PC-3 (cell line): Measurements from ENCODE around the gene HTR3D. TPM values are rescaled to one million over a fixed set of nuclear protein-coding genes. Genes with fewer than 3 reads are reported as not detected.
"Not testable (repeated sequence)": the region's sequence is repeated elsewhere in the genome, so short reads cannot be mapped to it uniquely, and the experiment has no call there.

Experiments
- ATAC-seq: fragments of 200-7000 bp; cut with Tn5 transposase; 2 replicates; pipeline ENCODE4 v1.9.1; 2020; ENCODE audit warnings: mild to moderate bottlenecking, moderate library complexity
- BruUV-seq: library from RNA; stranded (reverse); fragments of 400-500 nt; replicated peaks from 2 replicates; lab custom pipeline; 2021; lab: Mats Ljungman, UMichigan
- CTCF ChIA-PET: fragments of 300-600 bp; sonication (Branson Sonifier 250); formaldehyde crosslinking; loops from one replicate; lab custom pipeline; 2022; ENCODE audit warnings: antibody characterized with exemption; lab: Charles Lee
- POLR2A ChIA-PET: fragments of 300-600 bp; sonication (Branson Sonifier 250); formaldehyde crosslinking; loops from one replicate; lab custom pipeline; 2022; ENCODE audit warnings: antibody characterized with exemption; ENCODE audit not compliant: unreplicated experiment; lab: Charles Lee
- DNase-seq: peaks from one replicate; pipeline ENCODE4 v3.0.0-alpha.2; 2015
- H2AFZ ChIP-seq: fragments of 300-600 bp; sonication (generic); 2 replicates; pipeline ENCODE4 v1.6.0; 2016; ENCODE audit warnings: antibody characterized with exemption, low read length
- H3F3A ChIP-seq: fragments of 300-600 bp; sonication (generic); one replicate; pipeline ENCODE4 v1.6.0; 2017; ENCODE audit warnings: antibody characterized with exemption, low read length, control low read depth, mild to moderate bottlenecking; ENCODE audit not compliant: unreplicated experiment
- H3K27ac ChIP-seq: fragments of 300-600 bp; sonication (generic); 2 replicates; pipeline ENCODE4 v1.5.1; 2016; ENCODE audit warnings: mild to moderate bottlenecking, low read length
- H3K27me3 ChIP-seq: fragments of 300-600 bp; sonication (generic); 2 replicates; pipeline ENCODE4 v1.6.1; 2016; ENCODE audit warnings: low read length, mixed read lengths
- H3K36me3 ChIP-seq: fragments of 300-600 bp; sonication (generic); 2 replicates; pipeline ENCODE4 v1.6.1; 2016; ENCODE audit warnings: low read depth, mixed run types, low read length, mixed read lengths
- H3K4me1 ChIP-seq: fragments of 300-600 bp; sonication (generic); 2 replicates; pipeline ENCODE4 v1.5.1; 2016; ENCODE audit warnings: low read length; ENCODE audit not compliant: insufficient read depth
- H3K4me2 ChIP-seq: fragments of 300-600 bp; sonication (generic); 2 replicates; pipeline ENCODE4 v1.6.0; 2016; ENCODE audit warnings: low read length
- H3K4me3 ChIP-seq: fragments of 300-600 bp; sonication (generic); 2 replicates; pipeline ENCODE4 v1.5.1; 2016; ENCODE audit warnings: mild to moderate bottlenecking, low read length, mixed read lengths
- H3K79me2 ChIP-seq: fragments of 300-600 bp; sonication (generic); 2 replicates; pipeline ENCODE4 v1.6.1; 2017; ENCODE audit warnings: low read length, mixed read lengths
- H3K9ac ChIP-seq: fragments of 300-600 bp; sonication (generic); 2 replicates; pipeline ENCODE4 v1.6.0; 2016; ENCODE audit warnings: mild to moderate bottlenecking, low read length
- H3K9me2 ChIP-seq: fragments of 300-600 bp; sonication (generic); replicated peaks from 2 replicates; pipeline ENCODE4 v1.6.1; 2016; ENCODE audit warnings: mixed run types, low read length, mixed read lengths
- H3K9me3 ChIP-seq: fragments of 300-600 bp; sonication (generic); 2 replicates; pipeline ENCODE4 v1.6.1; 2016; ENCODE audit warnings: low read length, mixed read lengths
- H4K20me1 ChIP-seq: fragments of 300-600 bp; sonication (generic); 2 replicates; pipeline ENCODE4 v1.6.1; 2016; ENCODE audit warnings: low read length, mixed read lengths
- CTCF ChIP-seq: fragments of 300-600 bp; sonication (generic); conservative IDR thresholded peaks from 2 replicates; pipeline ENCODE4 v1.5.1; 2017; ENCODE audit warnings: antibody characterized with exemption, low read depth, mild to moderate bottlenecking, low read length
- EZH2 ChIP-seq: fragments of 300-600 bp; sonication (generic); IDR thresholded peaks from one replicate; pipeline ENCODE4 v1.6.1; 2017; ENCODE audit warnings: antibody characterized with exemption, mild to moderate bottlenecking, low read length; ENCODE audit not compliant: unreplicated experiment
- EZH2phosphoT487 ChIP-seq: fragments of 300-600 bp; sonication (generic); IDR thresholded peaks from 2 replicates; pipeline ENCODE4 v1.6.1; 2018; ENCODE audit warnings: mild to moderate bottlenecking, antibody characterized with exemption, low read length, borderline replicate concordance
- intact Hi-C: fragments of 100-400 bp; cut with micrococcal nuclease; formaldehyde crosslinking; loops from 2 replicates; pipeline ENCODE4 v1.9.0; 2023
- total RNA-seq: library from RNA; depleted of rRNA; stranded (reverse); fragments of >200 nt; gene quantifications from 2 replicates; pipeline ENCODE4 v1.2.3, GENCODE V29; 2014

The HTR3D gene
- total RNA-seq, 1 experiment from 2014 or later, result not detected

DNA sequence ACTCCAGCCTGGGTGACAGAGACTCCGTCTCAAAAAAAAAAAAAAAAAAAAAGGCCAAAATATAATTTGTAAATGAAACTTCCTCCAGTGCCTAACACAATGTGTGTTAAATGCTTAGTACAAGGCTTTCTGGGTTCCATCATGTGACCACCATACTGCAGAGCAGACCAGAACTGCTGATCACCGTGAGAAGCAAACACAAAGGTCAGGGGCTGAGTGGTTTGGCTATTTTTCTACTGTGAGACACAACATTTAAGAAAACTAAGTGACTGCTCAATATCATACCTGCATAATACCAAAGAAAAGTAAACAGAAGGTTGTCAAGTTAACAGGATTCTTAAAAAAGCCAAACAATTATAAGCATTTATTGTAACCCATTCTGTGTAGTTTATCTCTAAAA lies 27.1 kb upstream of the HTR3D start:
- TF ChIP-seq CTCF, result no peak
- no peak for TF ChIP-seq EZH2phosphoT487
- no peak for TF ChIP-seq EZH2
- Histone ChIP-seq H3K9ac (no peak overlapping the region), H3K79me2 (peaks cover 53% of the 10 kb centered on the region), H3K4me3 (no peak overlapping the region), H3K9me3 (no peaks in the 10 kb centered on the region), H3K27me3 (no peaks in the 10 kb centered on the region), H4K20me1 (no peaks in the 10 kb centered on the region), H3F3A (no peaks in the 10 kb centered on the region), H3K9me2 (no peaks in the 10 kb centered on the region), H3K36me3 (peaks cover 21% of the 10 kb centered on the region; the same call in 1 of the 2 replicates), H3K4me1 (peaks cover 48% of the 10 kb centered on the region), H3K4me2 (no peak overlapping the region), H3K27ac (no peak overlapping the region), H2AFZ (no peak overlapping the region)
- ChIA-PET CTCF (no interaction called here), POLR2A (no interaction called here)
- intact Hi-C loops, result no loop called here
- no TSS peak for BruUV-seq
- no peak for ATAC-seq
- DNase-seq, result no peak

GRCh38 chr3:184005941-184006507 lies 25.5 kb upstream of the HTR3D start:
- peak overlapping the region; percentile 42; the same call in 1 of the 2 replicates for H3K4me3 ChIP-seq
- peaks cover 13% of the 10 kb centered on the region; the same call in 1 of the 2 replicates for H3K36me3 ChIP-seq
- no peaks in the 10 kb centered on the region for H3K9me3 ChIP-seq
- no peaks in the 10 kb centered on the region for H3K27me3 ChIP-seq
- ATAC-seq (peak; percentile 90), DNase-seq (peak; percentile 98)
- CTCF ChIA-PET, result interaction anchor here (0.6 to 1.2 kb wide), 6 partner anchors 9 to 242 kb away, joined by 4 to 9 read pairs (median 4); partner anchors contain the start of gene ABCC5
- intact Hi-C loops, result loop anchor here (1.0 kb wide), 1 partner anchor 48 kb away; no protein-coding TSS in a partner anchor
- no peaks in the 10 kb centered on the region for H3K9me2 ChIP-seq
- BruUV-seq, result no TSS peak
- H3F3A ChIP-seq, result no peaks in the 10 kb centered on the region
- POLR2A ChIA-PET, result interaction anchor here (0.6 to 0.7 kb wide), 3 partner anchors 12 to 133 kb away, joined by 3 to 27 read pairs (median 11); no protein-coding TSS in a partner anchor
- peaks cover 40% of the 10 kb centered on the region for H3K79me2 ChIP-seq
- H3K27ac ChIP-seq, result peak overlapping the region; percentile 89
- peaks cover 49% of the 10 kb centered on the region for H3K4me1 ChIP-seq
- H3K4me2 ChIP-seq, result peak overlapping the region; percentile 75
- peak overlapping the region; percentile 56 for H3K9ac ChIP-seq
- H4K20me1 ChIP-seq, result no peaks in the 10 kb centered on the region
- peak overlapping the region; percentile 65 for H2AFZ ChIP-seq
- TF ChIP-seq EZH2 (no peak), CTCF (no peak), EZH2phosphoT487 (no peak)

DNA sequence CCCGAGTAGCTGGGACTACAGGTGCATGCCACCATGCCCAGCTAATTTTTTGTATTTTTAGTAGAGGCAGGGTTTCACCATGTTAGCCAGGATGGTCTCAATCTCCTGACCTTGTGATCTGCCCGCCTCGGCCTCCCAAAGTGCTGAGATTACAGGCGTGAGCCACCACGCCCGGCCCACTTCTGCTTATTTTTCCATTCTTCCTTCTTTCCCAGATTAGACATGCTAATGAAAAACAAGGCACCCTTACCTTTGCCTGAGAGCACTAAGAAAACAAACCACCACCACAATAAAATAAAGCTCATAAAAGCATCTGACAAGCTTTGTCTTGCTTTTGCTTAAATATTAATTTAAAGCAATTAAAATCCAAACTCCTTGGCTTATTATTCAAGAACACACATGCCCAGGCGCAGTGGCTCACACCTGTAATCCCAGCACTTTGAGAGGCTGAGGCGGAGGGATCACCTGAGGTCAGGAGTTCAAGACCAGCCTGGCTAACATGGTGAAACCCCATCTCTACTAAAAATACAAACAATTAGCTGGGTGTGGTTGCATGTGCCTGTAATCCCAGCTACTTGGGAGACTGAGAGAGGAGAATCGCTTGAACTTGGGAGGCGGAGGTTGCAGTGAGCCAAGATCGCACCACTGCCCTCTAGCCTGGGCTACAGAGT lies 24.3 kb upstream of the HTR3D start:
- peaks cover 29% of the 10 kb centered on the region for H3K79me2 ChIP-seq
- H3K9me3 ChIP-seq, H3K4me3 ChIP-seq, ATAC-seq, H3F3A ChIP-seq, H3K27me3 ChIP-seq, H3K9me2 ChIP-seq, H4K20me1 ChIP-seq, H2AFZ ChIP-seq, DNase-seq, H3K9ac ChIP-seq, H3K4me2 ChIP-seq, intact Hi-C loops, BruUV-seq: not testable (repeated sequence)
- peaks cover 19% of the 10 kb centered on the region for H3K36me3 ChIP-seq
- peak overlapping the region; percentile 89 for H3K27ac ChIP-seq
- POLR2A ChIA-PET, result interaction anchor here (0.7 kb wide), 1 partner anchor 559 kb away, joined by 3 read pairs; no protein-coding TSS in a partner anchor
- CTCF ChIA-PET, result interaction anchor here (0.7 kb wide), 1 partner anchor 10 kb away, joined by 10 read pairs; no protein-coding TSS in a partner anchor
- peaks cover 54% of the 10 kb centered on the region for H3K4me1 ChIP-seq
